ENCODE results near the gene NTSR1.

The NTSR1 gene

DNA sequence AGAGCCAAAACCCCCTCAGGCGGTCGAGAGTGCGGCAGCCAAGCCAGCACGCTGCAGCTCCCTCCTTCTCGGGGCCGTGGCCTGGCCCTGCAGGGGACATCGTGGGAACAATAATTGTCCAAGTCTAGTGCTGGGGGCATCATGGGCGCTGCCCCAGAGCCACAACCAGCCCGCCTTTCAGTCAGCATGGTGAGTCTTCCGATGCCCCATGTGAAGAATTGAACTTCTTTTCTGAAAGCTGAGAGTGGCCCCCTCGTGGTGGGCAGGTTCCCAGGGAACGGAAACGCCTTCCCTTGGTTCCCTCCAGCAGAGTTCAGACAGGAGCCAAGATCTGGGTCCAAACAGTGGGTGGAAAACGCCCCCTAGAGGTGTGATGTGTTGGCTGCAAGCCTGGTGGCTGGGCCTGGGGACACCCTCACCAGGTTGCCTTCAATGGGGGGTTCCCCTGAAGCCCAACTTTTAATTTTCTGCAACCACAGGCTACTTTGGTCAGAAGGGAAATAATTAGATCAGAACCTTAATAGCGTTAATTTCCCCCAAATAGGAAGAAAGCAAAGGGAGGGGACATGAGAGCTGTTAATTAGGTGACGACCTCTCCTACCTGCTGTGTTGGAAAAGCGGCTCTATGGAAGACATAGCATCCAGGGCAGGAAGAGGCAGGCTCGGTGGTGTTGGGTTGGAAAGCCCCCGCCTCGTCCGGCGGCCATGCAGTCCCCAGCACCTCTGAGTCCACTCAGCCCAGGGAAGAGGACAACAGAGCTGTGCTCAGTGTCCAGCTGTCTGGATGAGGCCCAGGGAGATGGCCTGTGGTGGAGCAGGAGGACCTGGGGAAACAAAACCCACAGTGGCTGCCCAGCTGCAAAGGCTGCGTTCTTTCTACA lies 82.9 kb downstream of the NTSR1 start:
- peak; percentile 56 for FAIRE-seq

DNA sequence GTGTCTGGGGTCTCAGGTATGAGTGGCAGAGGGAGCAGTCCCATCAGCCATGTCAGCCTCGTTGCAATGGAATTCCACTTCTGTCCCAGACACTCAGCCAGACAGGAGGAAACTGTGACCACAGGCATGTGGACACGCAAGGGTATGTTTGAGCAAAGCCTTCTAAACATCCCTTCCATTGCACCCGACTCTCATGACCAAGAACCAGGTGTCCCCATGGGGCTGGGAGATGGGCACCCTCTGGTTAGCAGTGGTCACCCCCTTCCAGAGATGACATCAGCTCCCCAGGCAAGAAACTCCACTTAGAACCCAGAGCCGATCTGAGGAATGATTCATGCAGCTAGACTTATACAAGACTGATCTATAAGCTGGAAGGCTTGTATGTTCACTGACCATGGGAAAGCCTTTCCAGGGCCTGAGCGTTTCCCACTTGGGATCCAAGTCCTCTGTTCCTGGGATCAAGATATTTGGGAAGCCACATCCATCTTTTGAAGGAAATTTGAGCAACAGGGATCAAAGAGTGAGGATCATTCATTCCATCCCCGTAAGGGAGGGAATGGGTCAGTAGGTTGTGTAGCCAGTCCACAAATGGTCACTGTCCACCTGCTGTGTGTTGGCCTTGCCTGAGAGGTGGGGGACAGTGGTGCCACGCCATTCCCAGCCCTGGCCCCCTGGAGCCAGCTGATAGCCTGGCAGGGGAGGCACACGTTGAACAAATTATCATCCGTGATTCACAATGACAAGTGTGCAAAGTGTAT lies 83.7 kb downstream of the NTSR1 start:
- DNase-seq (ENCODE audit: insufficient read length, low spot score) (no peak), FAIRE-seq (no peak)
- TF ChIP-seq TAF1 (IDR thresholded peaks at IDR 0.05; ENCODE audit: low read depth, low read length) (no peak), POLR2AphosphoS5 (IDR thresholded peaks at IDR 0.05; ENCODE audit: low read depth, low read length) (no peak), PAX5 (IDR thresholded peaks at IDR 0.05; ENCODE audit: insufficient read depth, low read length, severe bottlenecking) (no peak)

More for the DNA sequence above, 82.9 kb downstream of the NTSR1 start:
- no peak for TF ChIP-seq TAF1 (IDR thresholded peaks at IDR 0.05; ENCODE audit: low read depth, low read length)
- TF ChIP-seq POLR2AphosphoS5 (IDR thresholded peaks at IDR 0.05; ENCODE audit: low read depth, low read length) = no peak
- TF ChIP-seq SPI1 (IDR thresholded peaks at IDR 0.05; ENCODE audit: low read depth, low read length) = no peak
- TF ChIP-seq PAX5 (IDR thresholded peaks at IDR 0.05; ENCODE audit: insufficient read depth, low read length, severe bottlenecking) = no peak
- no peak for TF ChIP-seq POLR2A (IDR thresholded peaks at IDR 0.05; ENCODE audit: low read depth, low read length)
- TF ChIP-seq POU2F2 (IDR thresholded peaks at IDR 0.05; ENCODE audit: low read depth, low read length) = no peak
- DNase-seq (ENCODE audit: insufficient read length, low spot score) = peak; percentile 73

DNA sequence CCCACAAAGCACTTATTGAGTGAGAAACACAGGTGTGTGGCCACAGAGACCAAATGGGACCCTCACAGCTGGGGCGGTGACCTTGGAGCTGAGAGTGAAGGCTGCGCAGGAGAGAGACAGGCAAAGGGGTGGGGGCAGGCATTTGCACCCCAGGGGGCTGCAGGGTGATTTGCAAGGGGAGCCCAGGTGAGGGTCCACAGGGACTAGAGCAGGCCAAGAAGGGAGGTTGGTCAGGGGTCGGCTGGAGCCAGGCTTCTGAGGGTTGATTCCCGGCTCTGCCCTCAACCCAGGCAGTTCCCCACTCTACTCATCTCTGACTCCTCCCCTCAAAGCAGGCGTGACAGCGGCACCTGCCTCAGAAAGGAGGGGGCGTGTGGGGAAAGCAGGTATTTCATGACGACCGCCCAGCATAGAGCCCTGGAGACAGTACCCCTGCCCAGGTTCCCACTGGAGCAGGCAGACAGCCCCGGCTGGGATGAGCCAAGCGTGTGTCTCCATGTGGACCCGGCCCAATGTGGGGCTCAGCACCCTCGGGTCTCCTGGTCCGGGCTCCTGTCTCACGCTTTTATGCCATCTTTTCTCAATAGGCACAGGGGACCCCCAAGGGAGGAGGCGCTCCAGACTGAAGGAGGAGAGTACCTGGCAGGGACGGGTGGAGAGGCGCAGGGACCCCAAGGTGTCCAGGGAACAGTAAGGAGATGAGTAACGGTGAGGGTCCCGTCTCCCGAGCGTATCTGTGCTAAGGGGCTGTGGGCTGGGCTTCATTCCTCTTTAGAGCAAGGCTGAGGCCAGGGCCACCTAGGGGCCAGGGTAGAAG lies 84.5 kb downstream of the NTSR1 start:
- TF ChIP-seq SPI1 (IDR thresholded peaks at IDR 0.05; ENCODE audit: low read depth, low read length) (no peak), POU2F2 (IDR thresholded peaks at IDR 0.05; ENCODE audit: low read depth, low read length) (no peak), POLR2A (IDR thresholded peaks at IDR 0.05; ENCODE audit: low read depth, low read length) (no peak), POLR2AphosphoS5 (IDR thresholded peaks at IDR 0.05; ENCODE audit: low read depth, low read length) (no peak), PAX5 (IDR thresholded peaks at IDR 0.05; ENCODE audit: insufficient read depth, low read length, severe bottlenecking) (no peak), TAF1 (IDR thresholded peaks at IDR 0.05; ENCODE audit: low read depth, low read length) (no peak)
- no peak for FAIRE-seq
- DNase-seq (ENCODE audit: insufficient read length, low spot score) = no peak

DNA sequence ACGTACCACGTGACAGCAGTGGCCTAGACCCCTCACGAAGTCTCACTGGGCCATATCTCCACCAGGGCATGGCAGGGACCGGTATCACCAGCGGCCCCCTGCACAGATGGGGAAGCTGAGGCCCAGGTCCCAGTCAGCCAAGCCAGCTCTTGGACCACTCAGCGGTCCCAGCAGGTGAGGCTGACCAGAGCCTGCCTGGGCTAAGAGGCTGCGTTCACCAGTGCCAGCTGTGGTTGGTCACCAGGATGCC lies 85.0 kb downstream of the NTSR1 start:
- TF ChIP-seq POLR2AphosphoS5 (IDR thresholded peaks at IDR 0.05; ENCODE audit: low read depth, low read length) (no peak), TAF1 (IDR thresholded peaks at IDR 0.05; ENCODE audit: low read depth, low read length) (no peak), SPI1 (IDR thresholded peaks at IDR 0.05; ENCODE audit: low read depth, low read length) (no peak), POU2F2 (IDR thresholded peaks at IDR 0.05; ENCODE audit: low read depth, low read length) (no peak), PAX5 (IDR thresholded peaks at IDR 0.05; ENCODE audit: insufficient read depth, low read length, severe bottlenecking) (no peak), POLR2A (IDR thresholded peaks at IDR 0.05; ENCODE audit: low read depth, low read length) (no peak)
- DNase-seq (ENCODE audit: insufficient read length, low spot score) (no peak), FAIRE-seq (no peak)

DNA sequence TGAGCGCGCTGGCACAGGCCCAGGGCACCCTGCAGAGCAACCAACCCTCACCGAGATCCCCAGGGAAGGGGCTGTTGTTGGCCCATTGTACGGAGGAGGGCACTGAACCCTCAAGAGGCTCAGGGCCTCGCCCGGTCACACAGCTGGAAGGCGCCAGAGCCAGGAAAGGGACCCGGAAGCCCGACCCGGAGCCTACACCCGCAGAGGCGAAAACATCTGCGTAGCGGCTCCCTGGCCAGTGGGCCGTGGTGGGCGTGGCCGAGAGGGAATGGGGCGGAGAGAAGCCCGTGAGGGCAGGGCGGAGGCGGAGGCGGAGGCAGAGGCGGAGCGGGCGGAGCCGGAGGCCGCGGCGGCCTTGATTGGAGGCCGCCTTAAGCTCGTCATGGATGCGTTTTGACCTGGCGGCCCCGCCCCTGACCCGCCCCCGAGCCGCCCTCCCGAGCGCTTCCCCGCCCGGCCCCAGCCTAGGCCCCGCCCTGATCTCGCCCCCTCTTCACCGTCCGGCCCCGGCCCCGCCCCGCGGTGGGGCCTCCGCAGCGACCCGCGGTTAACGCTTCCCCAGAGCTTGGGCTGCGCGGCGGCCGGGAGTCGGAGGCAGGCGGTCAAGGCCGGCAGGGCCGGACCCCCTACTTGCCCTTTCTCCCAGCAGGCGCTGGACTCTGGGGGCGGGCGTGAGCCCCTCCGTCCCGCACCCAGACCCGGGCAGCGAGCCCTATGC lies 85.5 kb downstream of the NTSR1 start:
- FAIRE-seq (peak; percentile 92), DNase-seq (ENCODE audit: insufficient read length, low spot score) (peak; percentile 93)
- TF ChIP-seq SPI1 (IDR thresholded peaks at IDR 0.05; ENCODE audit: low read depth, low read length) = no peak
- TF ChIP-seq POU2F2 (IDR thresholded peaks at IDR 0.05; ENCODE audit: low read depth, low read length) = no peak
- peak; percentile 41; the same call in 1 of the 2 replicates for TF ChIP-seq POLR2A (IDR thresholded peaks at IDR 0.05; ENCODE audit: low read depth, low read length)
- TF ChIP-seq TAF1 (IDR thresholded peaks at IDR 0.05; ENCODE audit: low read depth, low read length) = 0 out of 2 replicates have a peak, but pooled peaks have one; percentile 60
- TF ChIP-seq PAX5 (IDR thresholded peaks at IDR 0.05; ENCODE audit: insufficient read depth, low read length, severe bottlenecking) = no peak
- TF ChIP-seq POLR2AphosphoS5 (IDR thresholded peaks at IDR 0.05; ENCODE audit: low read depth, low read length) = peak; percentile 53; the same call in 1 of the 2 replicates

DNA sequence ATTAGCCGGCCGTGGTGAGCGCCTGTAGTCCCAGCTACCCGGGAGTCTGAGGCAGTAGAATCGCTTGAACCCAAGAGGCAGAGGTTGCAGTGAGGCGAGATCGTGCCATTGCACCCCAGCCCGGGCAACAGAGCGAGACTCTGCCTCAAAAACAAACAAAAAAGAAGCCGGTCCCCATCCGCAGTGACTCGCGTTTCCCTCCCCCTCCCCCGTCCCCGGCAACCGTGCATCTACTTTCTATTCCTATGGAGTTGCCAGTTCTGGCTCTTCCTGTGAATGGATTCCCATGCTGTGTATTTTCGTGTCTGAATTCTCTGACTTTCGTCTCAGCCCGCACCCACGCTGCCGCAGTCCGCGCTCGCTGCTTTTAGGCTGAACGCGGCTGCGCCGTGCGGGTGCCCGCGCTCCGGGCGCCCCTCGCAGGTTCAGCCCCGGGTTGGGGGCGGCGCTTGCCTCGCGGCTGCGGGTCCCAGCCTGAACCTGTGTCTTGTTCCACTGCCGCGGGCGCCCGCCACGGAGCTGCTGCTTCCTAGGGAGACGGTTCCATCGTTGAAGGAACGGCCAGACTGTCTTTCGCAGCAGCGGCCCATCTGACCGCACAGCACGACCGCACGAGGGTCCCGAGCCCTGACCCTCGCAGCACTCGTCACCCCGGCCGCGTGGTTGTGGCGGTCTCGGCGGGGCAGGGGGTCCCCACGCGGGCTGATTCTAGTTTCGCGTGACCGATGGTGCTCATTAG lies 86.6 kb downstream of the NTSR1 start:
- FAIRE-seq = peak; percentile 40
- no peak for DNase-seq (ENCODE audit: insufficient read length, low spot score)
- TF ChIP-seq SPI1 (IDR thresholded peaks at IDR 0.05; ENCODE audit: low read depth, low read length) (no peak), TAF1 (IDR thresholded peaks at IDR 0.05; ENCODE audit: low read depth, low read length) (0 out of 2 replicates have a peak, but pooled peaks have one; percentile 12)

DNA sequence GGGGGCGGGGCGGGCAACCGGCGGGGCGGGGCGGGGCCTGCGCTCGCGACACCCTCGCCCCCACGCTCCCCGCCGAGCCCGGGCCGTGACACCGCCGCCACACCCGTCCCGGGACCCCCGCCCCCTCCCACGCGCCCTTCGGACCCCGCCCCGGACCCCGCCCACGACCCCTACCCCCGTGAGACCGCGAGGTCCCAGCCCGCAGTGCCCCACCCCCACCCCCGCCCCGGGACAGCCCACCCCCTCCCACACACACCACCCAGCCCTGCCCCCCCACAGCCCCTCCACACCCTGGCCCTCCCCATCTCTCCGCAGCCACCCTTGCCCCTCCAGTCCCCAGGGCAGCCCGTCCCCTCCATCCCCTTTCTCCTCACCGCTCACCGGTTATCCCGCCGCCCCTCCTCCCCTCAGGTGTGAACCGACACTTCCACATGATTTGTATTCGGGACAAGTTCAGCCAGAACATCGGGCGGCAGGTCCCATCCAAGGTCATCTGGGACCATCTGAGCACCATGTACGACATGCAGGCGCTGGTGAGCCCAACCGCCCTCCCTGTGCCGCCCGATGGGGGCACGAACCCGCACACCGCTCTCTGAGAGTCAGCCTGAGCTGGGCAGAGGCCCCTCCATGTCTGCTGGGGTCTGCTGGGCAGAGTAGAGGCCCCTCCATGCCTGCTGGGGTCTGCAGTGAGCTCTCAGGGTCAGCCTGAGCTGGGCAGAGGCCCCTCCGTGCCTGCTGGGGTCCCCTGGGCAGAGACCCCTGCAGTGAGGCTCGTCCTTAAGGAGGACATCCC lies 88.3 kb downstream of the NTSR1 start:
- DNase-seq (ENCODE audit: insufficient read length, low spot score) = no peak
- FAIRE-seq = no peak
- TF ChIP-seq PAX5 (IDR thresholded peaks at IDR 0.05; ENCODE audit: insufficient read depth, low read length, severe bottlenecking) (no peak), POU2F2 (IDR thresholded peaks at IDR 0.05; ENCODE audit: low read depth, low read length) (no peak), TAF1 (IDR thresholded peaks at IDR 0.05; ENCODE audit: low read depth, low read length) (no peak), POLR2AphosphoS5 (IDR thresholded peaks at IDR 0.05; ENCODE audit: low read depth, low read length) (no peak), SPI1 (IDR thresholded peaks at IDR 0.05; ENCODE audit: low read depth, low read length) (no peak)

All from GM12891 (cell line).